CD4-positive, alpha-beta T cell (primary cell): ENCODE measurements around the gene GFOD1. TPM values are rescaled to one million over a fixed set of nuclear protein-coding genes. Genes with fewer than 3 reads are reported as not detected.

Experiments used
- ATAC-seq: fragments of 200-7000 bp; cut with Tn5 transposase; one replicate; pipeline ENCODE4 v1.10.0; 2022; ENCODE audit warnings: mild to moderate bottlenecking; ENCODE audit not compliant: poor library complexity
- CTCF ChIA-PET: fragments of 350-600 bp; sonication (Branson Sonifier 250); formaldehyde crosslinking; loops from one replicate; lab custom pipeline; 2021; ENCODE audit warnings: antibody characterized with exemption, inconsistent platforms; lab: Charles Lee
- POLR2A ChIA-PET: fragments of 350-600 bp; sonication (Branson Sonifier 250); formaldehyde crosslinking; loops from one replicate; lab custom pipeline; 2021; ENCODE audit warnings: antibody characterized with exemption, inconsistent platforms; lab: Charles Lee
- DNase-seq, 14 experiments: peaks; one replicate each; pipeline ENCODE4 v3.0.0-alpha.2; 2013 to 2020; ENCODE audit warnings: mixed read lengths in 2 of 14
- H3K27ac ChIP-seq, 2 donors: one replicate each; pipeline versions ENCODE4 v1.5.1 to v1.7.0; 2013; ENCODE audit warnings: low read length in 2 of 2, low read depth in 1 of 2, mild to moderate bottlenecking in 1 of 2
- H3K27me3 ChIP-seq, 2 experiments: 1 replicate in 1 of 2; 2 replicates in 1 of 2; pipeline versions ENCODE4 v1.6.1 to v1.7.0; 2013; ENCODE audit warnings: low read length in 2 of 2, control low read depth in 1 of 2, mild to moderate bottlenecking in 1 of 2, moderate library complexity in 1 of 2; ENCODE audit not compliant: insufficient read depth in 2 of 2, control insufficient read depth in 1 of 2
- H3K36me3 ChIP-seq: one replicate; pipeline ENCODE4 v1.6.1; 2013; ENCODE audit warnings: low read length, control low read depth; ENCODE audit not compliant: insufficient read depth
- H3K4me1 ChIP-seq: one replicate; pipeline ENCODE4 v1.6.1; 2013; ENCODE audit warnings: low read length, control low read depth; ENCODE audit not compliant: insufficient read depth
- H3K4me3 ChIP-seq: one replicate; pipeline ENCODE4 v1.5.1; 2013; ENCODE audit warnings: mild to moderate bottlenecking, low read length, moderate library complexity
- H3K9me3 ChIP-seq, 2 experiments: 1 replicate in 1 of 2; 2 replicates in 1 of 2; pipeline versions ENCODE4 v1.6.1 to v1.7.0; 2013; ENCODE audit warnings: low read length in 2 of 2, mild to moderate bottlenecking in 2 of 2, control low read depth in 1 of 2, moderate library complexity in 1 of 2; ENCODE audit not compliant: control insufficient read depth in 1 of 2, insufficient read depth in 1 of 2
- H3K27ac Mint-ChIP-seq: one replicate; pipeline ENCODE4 v1.8.0; 2020; ENCODE audit warnings: mixed read lengths
- H3K27me3 Mint-ChIP-seq: one replicate; pipeline ENCODE4 v1.8.0; 2021; ENCODE audit warnings: mixed read lengths
- H3K36me3 Mint-ChIP-seq: one replicate; pipeline ENCODE4 v1.8.0; 2021; ENCODE audit warnings: low read depth, mixed read lengths
- H3K4me1 Mint-ChIP-seq: one replicate; pipeline ENCODE4 v1.8.0; 2021; ENCODE audit warnings: low read depth, mixed read lengths
- H3K4me3 Mint-ChIP-seq: one replicate; pipeline ENCODE4 v1.8.0; 2020; ENCODE audit warnings: mild to moderate bottlenecking, mixed read lengths
- H3K9me3 Mint-ChIP-seq: one replicate; pipeline ENCODE4 v1.8.0; 2020; ENCODE audit warnings: mixed read lengths
- CTCF ChIP-seq: fragments of 200-600 bp; IDR thresholded peaks from one replicate; pipeline ENCODE4 v1.8.0; 2022; ENCODE audit warnings: antibody characterized with exemption, mild to moderate bottlenecking
- intact Hi-C, 2 experiments: fragments of 100-400 bp; cut with DNase I in 1 of 2; cut with micrococcal nuclease in 1 of 2; formaldehyde crosslinking; loops; one replicate each; pipeline versions ENCODE4 v1.15.1 to v1.9.0; 2023 to 2025; cut with DNase I, micrococcal nuclease
- total RNA-seq, 174 experiments: library from RNA in 2 of 174; stranded (reverse) in 2 of 174; gene quantifications; one replicate each; pipeline ENCODE4 v1.2.3 and lab custom pipeline; 2021 to 2026

The GFOD1 gene
- total RNA-seq, 2 experiments from 2014 or later = 1.3 to 2.0 TPM

- Histone ChIP-seq H3K9me3 (no peaks in the 10 kb centered on the region), H3K4me3 (no peak overlapping the region), H3K27me3 (no peaks in the 10 kb centered on the region), H3K27ac (no peak overlapping the region), H3K36me3 (no peaks in the 10 kb centered on the region), H3K4me1 (peaks cover 15% of the 10 kb centered on the region)
- no peak for ATAC-seq
- ChIA-PET CTCF (no interaction called here), POLR2A (no interaction called here)
- Mint-ChIP-seq H3K4me3 (no peak overlapping the region), H3K27ac (no peak overlapping the region), H3K27me3 (no peaks in the 10 kb centered on the region), H3K4me1 (peaks cover 10% of the 10 kb centered on the region), H3K9me3 (no peaks in the 10 kb centered on the region), H3K36me3 (no peaks in the 10 kb centered on the region)
- DNase-seq = no peak
- no peak for TF ChIP-seq CTCF
- intact Hi-C loops = no loop called here
These were observed 108.5 kb downstream of the GFOD1 start for GRCh38 chr6:13378669-13379590.

- peaks cover 4% of the 10 kb centered on the region for H3K4me1 Mint-ChIP-seq
- no peaks in the 10 kb centered on the region for H3K9me3 Mint-ChIP-seq
- no peak overlapping the region for H3K27ac ChIP-seq
- ATAC-seq (no peak), DNase-seq (no peak)
- H3K9me3 ChIP-seq = no peaks in the 10 kb centered on the region
- H3K36me3 ChIP-seq = no peaks in the 10 kb centered on the region
- intact Hi-C loops = no loop called here
- POLR2A ChIA-PET = no interaction called here
- CTCF ChIA-PET = no interaction called here
- H3K27me3 Mint-ChIP-seq = no peaks in the 10 kb centered on the region
- H3K4me3 ChIP-seq = no peak overlapping the region
- peaks cover 8% of the 10 kb centered on the region for H3K4me1 ChIP-seq
- H3K27me3 ChIP-seq = no peaks in the 10 kb centered on the region
- H3K36me3 Mint-ChIP-seq = no peaks in the 10 kb centered on the region
- H3K27ac Mint-ChIP-seq = no peak overlapping the region
- no peak overlapping the region for H3K4me3 Mint-ChIP-seq
- TF ChIP-seq CTCF = no peak
These were observed 110.2 kb downstream of the GFOD1 start for GRCh38 chr6:13377054-13377758.

DNA sequence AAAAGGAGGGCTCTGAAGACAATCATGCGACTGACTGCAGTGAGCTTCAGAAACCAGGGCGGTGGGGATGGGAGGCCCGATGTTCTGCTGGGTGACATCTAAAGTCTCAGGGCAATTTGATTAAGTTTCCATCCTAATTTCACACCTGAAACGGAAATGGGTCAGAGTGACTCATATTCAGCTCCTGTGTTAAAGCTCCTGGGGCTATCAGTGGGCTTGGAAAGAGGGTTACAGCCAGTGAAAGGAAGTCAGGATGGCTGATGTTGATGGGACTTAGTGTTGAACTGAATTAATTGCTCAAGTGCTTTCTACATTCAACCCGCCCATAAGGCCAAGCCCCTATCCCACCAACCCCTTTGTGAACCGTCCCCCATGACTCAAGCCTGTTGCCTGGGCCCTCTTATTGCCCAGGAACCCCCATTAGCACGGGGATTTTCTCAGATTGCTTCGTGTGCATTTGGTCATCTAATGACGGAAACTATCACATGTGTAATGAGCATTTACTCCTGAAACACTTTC is 112.0 kb downstream of the GFOD1 start:
- Histone ChIP-seq H3K36me3 (no peaks in the 10 kb centered on the region), H3K27ac (no peak overlapping the region), H3K9me3 (no peaks in the 10 kb centered on the region), H3K4me3 (no peak overlapping the region), H3K27me3 (no peaks in the 10 kb centered on the region), H3K4me1 (peaks cover 8% of the 10 kb centered on the region)
- Mint-ChIP-seq H3K27me3 (no peaks in the 10 kb centered on the region), H3K9me3 (no peaks in the 10 kb centered on the region), H3K4me1 (peaks cover 4% of the 10 kb centered on the region), H3K36me3 (no peaks in the 10 kb centered on the region), H3K4me3 (no peak overlapping the region), H3K27ac (no peak overlapping the region)
- CTCF ChIA-PET = no interaction called here
- ATAC-seq (peak; percentile 37), DNase-seq (peak in 5 of 14 experiments; percentile 5 to 57 (median 16))
- intact Hi-C loops = no loop called here
- TF ChIP-seq CTCF = no peak
- POLR2A ChIA-PET = no interaction called here
